Stimulated activated CD8-positive, alpha-beta memory T cell treated with anti-CD3 and anti-CD28 coated beads, Interleukin-15, amount 100 ng/mL, for 24 hours (primary cell): ENCODE data around the gene KCNF1.

Source experiments
- DNase-seq: peaks from one replicate; pipeline ENCODE4 v3.0.0-alpha.2; 2020; ENCODE audit warnings: low read depth

Gene KCNF1

DNA sequence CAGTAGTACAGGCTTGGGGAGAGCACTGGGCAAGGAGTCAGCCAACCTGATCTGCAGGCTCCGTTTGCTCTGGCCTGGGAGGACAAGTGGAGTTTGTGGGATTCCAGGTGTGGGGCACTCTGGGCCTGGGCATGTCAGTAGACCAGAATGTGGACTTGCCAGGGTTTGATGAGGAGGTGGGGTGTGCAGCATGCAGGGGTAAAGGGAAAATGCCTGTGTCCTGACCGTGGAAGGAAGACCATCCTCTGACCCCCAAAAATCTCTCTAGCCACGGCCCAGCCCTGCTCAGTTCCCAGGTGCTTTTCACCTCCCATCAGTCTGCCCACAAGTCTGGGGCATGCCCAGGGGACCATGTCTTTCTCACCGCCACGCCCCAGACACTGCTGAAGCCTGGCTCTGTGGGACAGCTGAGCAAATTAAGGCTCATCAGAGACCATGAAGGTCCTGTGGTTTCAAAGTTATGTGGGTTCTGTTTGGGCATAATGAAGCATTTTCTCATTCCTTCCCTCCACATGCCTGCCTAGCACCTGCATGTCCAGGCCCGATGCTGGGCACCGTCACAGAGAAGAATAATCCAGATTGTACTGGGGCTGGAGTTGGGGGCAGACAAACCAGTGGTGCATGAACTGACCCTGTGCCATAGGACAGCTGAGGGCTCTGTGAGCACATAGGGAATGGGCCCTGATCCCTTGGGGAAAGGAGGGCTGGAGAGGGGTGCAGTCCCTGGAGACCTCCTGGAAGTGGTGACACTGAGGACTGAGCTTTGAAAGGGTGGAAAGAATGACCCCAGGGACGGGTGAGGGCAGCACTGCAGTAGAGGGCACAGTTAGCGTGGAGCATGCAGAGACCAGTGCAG lies 6.5 kb upstream of the KCNF1 start:
- DNase-seq, result no peak

DNA sequence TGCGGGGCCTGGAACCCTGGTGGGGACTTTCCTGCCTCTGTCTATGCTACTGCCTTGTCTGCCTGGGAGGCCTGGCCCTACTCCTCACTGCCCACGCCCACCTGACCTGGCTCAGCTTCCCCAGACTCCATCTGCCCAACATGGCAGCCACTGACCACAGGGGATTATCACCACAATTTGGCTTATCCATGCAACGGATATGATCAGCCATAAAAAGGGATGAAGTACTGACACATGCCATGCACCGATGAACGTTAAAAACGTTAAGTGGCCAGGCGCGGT lies 5.9 kb upstream of the KCNF1 start:
- no peak for DNase-seq

DNA sequence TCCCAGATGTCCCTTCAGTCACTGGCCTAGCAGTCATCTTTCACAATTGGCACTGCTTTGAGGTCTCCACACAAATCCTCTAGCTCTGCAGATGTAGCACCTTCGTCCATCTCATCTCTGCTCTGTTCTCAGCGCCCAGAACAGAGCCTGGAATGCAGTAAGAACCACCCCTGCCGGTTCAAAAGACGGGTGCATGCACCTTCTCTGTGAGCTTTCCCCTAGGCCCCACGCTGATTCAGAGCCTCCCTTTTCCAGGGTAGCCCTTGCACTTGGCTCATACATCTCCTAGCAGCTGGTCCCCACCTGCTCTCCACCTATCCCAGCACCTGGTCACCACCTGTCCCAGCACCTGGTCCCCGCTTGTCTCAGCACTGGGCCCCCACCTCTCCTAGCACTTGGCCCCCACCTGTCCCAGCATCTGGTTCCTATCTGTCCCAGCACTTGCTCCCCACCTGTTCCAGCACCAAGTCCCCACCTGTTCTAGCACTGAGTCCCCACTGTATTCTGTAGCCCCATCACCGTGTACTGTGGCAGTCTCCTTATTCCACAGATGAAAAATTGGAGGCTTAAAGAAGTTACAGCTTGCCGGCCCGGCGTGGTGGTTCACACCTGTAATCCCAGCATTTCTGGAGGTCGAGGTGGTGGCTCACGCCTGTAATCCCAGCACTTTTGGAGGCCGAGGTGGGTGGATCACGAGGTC lies 4.7 kb upstream of the KCNF1 start:
- DNase-seq, result no peak

DNA sequence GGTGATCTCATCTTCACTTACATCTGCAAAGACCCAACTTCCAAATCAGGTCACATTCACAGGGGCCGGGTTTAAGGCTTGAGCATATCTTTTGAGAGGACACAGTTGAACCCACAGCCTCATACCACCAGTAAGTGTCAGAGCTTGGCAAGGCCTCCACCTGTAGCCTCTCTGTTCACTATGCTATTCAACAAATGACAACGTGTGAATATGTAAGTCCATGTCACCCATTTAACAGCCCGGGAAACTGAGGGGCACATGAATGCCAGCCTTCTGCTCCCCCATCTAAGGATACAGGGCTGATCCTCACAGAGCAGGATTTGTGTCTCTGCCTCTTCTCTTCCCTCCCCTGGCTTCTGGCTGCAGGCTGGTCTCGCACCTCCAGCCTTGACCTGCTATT lies 3.5 kb upstream of the KCNF1 start:
- DNase-seq, result no peak

DNA sequence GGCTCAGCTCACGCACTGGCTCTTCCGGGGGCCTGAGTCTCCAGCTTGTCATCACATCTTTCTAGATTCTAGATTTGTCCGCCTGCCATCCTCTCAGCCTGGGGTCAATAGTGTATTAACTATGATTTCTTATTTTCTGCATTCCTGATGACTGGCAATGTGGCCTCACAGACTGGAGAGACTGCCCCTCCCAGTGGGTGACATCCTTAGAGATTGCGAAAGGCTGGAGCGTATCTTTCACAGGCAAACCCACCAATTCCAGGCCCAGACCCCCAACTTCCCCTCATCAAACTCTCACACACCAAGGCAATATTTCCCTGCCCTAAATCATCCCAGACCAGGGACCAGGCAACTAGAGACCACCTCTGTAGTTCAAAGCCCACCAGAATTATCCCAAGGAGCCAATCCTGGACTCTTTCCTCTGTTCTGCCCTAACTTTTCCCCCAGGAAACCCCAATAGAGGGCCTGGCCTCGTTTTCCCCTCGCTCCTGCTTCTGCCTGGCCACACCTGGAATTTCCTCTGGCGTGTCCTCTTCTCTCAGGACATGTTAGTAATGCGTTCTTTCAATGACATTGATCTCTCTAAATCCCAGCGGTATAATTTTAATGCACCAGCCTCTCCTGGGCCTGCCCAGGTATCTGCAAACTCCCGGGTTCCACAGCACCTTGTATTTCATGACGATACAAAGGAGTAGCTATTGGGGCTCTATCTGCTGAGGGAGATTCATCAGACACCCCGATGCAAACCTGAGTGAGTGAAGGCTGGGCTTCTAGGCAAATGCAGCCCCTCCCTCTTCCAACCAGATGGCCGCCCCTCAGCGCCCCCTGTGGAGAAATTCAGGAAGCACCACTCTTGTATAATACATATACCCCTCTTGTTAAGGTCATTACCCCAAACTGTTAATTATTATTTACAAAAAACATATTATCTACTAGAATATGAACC lies 2.4 kb upstream of the KCNF1 start:
- DNase-seq, result no peak

DNA sequence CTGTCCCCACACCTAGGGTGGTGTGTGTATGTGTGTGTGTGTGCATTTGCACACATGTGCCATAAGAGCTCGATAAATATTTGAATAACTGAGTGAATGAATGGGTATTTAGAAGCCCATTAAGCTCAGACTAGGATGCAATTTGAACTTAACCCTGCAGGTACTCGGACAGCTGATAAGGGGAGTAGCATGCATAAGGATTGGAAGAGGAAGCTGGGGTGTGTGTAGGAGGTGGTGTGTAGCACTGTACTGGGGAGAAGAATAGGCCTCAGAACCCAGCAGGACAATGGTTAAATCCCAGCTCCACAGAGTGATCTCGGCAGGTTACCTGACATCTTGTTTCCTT lies 1.8 kb upstream of the KCNF1 start:
- DNase-seq, result no peak

DNA sequence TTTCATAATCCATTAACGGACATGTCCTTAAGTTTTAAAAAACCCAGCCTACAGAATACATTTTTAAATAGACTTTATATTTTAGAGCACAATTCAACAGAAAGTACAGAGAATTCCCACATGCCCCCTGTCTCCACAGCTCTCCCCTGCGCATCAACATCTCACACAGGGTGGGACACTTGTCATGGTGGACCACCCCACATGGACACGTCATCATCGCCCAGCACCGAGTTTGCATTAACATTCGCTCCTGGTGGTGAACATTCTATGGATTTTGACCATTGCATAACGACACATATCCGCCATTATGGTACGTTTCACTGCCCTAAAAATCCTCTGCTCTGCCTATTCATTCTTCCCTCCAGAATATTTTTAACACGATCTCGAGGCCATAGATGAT lies 1.1 kb upstream of the KCNF1 start:
- no peak for DNase-seq

DNA sequence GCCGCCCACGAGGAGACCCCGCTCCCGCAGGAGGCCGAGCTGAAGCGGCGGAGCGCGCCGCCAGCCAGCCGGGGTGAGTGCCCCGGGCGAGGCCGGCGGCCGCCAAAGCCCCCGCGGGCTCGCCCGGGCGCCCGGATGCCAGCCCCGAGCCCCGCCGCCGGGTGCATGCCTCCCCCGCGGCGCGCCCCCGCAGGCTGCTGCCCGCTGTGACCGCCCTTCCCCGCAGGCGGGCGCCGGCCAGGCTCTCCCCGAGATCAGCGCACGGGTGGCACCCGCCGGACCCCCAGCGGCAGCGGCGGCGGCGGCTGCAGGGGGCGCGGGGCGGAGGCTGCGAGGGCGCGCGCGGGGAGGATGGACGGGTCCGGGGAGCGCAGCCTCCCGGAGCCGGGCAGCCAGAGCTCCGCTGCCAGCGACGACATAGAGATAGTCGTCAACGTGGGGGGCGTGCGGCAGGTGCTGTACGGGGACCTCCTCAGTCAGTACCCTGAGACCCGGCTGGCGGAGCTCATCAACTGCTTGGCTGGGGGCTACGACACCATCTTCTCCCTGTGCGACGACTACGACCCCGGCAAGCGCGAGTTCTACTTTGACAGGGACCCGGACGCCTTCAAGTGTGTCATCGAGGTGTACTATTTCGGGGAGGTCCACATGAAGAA lies 470 bp downstream of the KCNF1 start:
- no peak for DNase-seq

DNA sequence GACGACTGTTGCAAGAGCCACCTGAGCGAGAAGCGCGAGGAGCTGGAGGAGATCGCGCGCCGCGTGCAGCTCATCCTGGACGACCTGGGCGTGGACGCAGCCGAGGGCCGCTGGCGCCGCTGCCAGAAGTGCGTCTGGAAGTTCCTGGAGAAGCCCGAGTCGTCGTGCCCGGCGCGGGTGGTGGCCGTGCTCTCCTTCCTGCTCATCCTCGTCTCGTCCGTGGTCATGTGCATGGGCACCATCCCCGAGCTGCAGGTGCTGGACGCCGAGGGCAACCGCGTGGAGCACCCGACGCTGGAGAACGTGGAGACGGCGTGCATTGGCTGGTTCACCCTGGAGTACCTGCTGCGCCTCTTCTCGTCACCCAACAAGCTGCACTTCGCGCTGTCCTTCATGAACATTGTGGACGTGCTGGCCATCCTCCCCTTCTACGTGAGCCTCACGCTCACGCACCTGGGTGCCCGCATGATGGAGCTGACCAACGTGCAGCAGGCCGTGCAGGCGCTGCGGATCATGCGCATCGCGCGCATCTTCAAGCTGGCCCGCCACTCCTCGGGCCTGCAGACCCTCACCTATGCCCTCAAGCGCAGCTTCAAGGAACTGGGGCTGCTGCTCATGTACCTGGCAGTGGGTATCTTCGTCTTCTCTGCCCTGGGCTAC lies 1.2 kb downstream of the KCNF1 start:
- no peak for DNase-seq

DNA sequence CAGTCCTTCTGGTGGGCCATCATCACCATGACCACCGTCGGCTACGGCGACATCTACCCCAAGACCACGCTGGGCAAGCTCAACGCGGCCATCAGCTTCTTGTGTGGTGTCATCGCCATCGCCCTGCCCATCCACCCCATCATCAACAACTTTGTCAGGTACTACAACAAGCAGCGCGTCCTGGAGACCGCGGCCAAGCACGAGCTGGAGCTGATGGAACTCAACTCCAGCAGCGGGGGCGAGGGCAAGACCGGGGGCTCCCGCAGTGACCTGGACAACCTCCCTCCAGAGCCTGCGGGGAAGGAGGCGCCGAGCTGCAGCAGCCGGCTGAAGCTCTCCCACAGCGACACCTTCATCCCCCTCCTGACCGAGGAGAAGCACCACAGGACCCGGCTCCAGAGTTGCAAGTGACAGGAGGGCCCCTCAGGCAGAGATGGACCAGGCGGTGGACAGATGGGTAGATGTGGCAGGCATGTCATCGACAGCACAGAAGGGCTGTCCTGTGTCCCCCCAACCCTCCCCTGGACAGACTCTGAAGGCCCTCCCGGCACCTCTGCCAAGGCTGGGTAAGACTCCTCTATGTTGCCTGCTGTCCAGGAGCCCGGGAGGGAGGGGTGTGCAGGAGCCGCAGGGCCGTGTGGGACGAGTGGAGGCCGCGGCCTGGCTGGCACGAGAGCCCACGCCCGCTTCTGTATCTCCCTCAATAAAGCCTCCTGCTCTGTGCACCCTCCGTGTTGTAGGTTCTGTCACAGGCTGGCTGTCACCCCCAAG lies 2.0 kb downstream of the KCNF1 start:
- DNase-seq, result no peak

DNA sequence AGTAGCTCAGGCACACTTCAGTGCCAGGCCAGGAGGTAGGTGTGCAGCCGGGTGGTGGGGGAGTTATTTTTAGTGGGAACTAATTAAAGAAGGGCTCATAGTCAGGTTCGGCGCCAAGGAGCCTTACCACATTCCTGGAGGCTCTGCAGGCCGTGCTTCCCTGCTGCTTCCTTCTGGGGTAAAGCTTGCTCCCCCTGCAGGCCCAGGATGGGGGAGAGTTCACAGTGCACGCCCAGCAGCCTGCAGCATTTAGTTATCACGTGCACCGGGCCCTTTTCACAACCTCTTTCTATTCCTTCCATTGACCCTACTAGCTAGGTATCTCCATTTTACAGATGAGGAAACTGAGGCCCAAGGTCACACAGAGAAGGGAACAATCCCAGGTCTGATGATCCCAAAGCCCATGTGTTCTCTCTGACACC lies 2.5 kb downstream of the KCNF1 start:
- DNase-seq, result no peak

DNA sequence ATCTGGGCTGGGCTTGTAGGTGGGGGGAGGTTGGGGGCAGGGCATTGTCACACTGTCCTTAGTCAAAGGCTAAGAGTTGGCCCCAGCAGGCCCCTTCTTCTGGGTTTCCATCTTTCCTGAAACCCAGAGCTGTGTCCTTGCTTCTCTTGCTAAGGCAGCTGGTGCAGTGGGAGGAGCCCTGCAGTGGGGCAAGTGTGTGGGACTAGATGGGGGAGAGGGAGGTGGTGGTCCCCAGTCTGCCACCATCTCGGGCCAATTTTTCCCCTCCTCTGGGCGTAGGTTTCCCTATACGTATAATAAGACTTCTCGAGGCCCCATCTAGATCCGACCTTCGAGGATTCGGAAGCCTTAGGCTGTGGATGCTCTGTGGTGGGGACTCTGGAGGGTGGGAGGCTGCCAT lies 3.5 kb downstream of the KCNF1 start:
- no peak for DNase-seq

DNA sequence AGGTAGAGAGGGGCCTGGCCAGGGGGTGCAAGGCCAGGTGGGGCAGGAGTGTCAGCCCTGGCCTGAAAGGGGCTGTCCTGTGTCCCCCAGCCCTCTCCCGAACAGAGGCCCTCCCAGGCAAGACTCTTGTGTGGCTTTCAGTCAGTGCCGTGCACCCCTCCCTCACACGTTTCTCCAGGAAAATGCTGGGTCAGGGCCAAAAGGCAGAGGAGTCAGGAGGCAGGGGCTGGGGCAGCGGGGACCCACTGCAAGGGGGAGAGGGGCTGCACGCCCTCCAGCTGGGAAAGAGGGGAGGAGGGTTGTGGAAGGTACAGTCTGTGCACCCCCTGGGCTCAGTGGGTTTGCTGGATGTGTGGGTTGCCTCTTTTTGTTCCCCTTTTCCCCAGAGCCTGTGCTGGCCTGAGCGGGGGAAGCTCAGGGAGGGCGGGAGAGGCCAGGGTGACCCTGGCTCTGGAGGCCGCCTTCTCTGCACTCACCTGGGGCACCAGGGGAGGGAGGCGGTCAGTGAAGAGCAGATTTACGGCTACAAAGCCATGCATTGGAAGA lies 4.1 kb downstream of the KCNF1 start:
- DNase-seq, result no peak

DNA sequence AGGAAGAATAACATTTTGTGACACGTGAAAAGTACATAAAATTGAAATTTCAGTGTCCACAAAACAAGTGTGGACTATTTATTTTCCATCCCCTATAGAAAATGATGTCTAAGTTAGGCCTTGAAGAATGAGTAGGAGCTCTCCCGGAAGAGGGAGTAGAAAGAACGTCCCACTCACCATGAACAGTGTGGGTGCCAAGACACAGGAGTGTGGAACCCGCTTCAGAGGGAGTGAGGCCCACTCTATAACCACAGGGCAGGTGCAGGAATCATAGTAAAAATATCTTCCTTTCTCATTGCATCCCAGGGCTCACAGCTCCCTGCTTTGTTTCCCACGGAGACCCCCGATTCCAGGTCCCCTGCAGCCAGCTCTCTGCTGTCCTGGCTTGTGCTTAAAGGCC lies 5.2 kb downstream of the KCNF1 start:
- no peak for DNase-seq

DNA sequence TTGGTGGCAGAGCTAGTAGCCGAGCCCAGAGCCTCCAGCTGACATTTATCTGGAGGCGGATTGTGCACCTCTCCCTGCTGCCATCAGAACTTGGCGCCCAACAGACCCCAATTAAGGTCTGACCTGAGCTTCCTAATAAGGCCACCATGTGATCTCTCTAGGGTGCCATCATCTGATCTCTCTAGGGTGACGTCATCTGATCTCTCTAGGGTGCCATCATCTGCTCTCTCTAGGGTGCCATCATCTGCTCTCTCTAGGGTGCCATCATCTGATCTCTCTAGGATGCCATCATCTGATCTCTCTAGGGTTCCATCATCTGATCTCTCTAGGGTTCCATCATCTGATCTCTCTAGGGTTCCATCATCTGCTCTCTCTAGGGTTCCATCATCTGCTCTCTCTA lies 6.2 kb downstream of the KCNF1 start:
- no peak for DNase-seq

DNA sequence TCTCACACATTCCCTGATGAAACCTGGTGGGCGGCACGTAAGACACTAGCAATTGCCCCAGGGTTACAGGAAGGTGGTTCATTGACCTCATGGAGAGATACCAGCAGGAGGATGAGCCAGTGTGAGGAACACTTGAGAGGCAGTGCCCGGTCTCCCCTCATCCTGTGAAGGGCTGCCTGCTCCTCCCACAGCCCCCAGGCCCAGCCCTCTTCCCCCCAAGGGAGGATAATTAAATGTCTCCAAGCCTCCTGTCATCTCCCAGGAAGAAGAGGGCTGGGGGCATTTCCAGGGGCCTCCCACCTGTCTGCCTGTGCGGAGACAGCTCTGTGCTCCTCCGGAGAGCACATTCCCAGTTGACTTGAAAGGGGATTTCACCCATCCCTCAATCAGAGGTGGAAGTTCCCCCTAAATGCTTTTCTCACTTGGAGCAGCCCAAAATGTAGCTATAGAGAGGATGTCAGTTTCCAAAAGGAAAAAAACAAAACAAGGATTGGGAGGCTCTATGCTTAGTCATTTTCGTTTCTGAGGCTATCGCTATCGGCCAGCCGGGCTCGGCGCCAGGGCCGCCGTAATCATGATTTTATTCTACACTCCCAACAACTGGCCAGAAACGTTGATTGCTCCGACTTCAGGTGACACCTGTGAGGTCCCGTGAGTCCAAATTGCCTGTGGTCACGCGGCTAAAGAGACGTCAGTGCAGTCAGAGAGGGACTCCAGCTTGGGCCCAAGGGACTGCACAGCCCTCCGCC lies 7.1 kb downstream of the KCNF1 start:
- no peak for DNase-seq

DNA sequence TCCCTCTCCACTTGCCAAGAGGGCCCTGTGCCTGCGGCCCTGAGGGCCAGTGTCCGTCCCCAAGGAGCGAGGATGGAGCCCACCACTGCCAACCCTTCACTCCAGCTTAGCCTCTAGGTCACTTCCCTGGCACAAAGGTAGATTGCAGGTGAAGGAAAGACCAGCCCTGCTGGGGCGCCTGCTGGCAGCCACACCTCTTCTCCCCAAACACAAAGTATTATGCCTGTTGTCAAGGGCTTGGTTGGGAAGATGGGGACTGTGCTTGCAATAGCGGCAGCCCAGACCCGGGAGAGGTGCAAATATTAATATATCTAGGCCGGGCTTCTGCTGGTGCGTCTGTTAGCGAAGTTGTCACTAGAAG lies 7.7 kb downstream of the KCNF1 start:
- no peak for DNase-seq

DNA sequence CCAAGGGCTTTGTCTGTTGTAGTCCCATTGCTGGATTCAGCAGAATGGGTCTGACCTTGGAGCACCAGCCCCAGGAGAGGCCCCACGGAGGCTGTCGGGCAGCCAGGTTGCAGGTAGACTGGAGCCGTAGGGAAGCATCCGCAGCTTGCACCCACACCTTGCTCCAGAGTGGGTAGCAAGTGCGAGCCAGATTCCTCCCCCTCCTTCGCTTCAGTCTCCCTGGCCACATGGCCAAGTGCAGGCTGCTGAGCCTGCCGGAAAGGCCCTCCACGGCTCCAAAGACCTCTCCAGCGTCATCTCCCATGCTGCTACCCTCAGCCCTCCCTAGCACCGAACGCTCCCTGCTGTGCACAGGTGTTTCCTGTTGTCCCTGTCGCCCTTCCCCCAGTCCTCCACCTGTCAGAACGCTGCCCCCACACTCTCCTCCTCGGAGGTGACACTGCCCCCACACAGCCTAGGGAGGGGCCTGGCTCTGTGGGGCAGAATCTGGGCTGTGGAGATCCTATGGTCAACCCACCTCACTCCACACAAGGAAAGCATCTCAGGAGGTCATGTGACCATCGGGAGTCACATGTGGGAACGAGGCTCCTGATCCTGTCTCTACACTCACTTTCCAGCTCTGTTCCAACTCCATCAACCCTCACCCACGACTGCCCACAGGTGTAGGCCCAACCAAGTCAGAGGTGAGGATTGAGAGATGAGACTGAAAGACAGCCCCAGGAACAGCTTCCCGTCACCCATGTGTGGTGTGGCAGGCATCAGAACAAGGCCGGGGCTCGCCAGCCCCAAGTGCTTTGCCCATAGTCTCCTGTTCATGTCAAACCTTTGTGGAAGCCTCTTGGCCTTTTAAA lies 8.3 kb downstream of the KCNF1 start:
- no peak for DNase-seq

DNA sequence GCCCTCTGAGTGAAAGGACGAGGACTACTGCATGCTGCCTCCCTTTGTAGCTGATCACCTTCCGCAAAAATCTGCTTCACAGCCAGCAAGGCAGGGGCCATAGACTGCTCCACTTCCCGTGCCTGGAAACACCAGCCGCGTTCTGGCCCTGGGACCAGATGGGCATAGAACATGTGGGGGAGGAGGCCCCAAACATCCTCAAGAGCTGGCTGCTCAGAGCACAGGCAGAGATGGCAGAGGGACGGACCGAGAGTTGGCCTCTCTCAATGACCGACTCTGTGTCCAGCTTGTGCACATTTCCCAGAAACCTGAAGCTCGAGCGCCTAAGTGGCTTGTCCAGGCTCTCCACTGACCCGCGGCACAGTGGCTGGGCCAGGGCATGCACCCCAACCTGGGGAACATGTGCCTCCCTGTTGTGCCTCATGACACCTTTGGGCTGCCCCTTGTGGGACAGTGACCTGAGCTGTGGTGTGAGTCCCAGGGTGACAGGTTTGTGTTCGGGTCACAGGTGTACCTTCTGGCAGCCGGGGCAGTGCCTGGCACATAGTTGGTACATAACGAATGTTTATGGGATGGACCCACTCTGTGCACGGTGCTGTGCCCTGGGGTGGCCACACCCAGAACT lies 9.1 kb downstream of the KCNF1 start:
- DNase-seq, result no peak
